ENCODE data around the gene SLFN14.

DNA sequence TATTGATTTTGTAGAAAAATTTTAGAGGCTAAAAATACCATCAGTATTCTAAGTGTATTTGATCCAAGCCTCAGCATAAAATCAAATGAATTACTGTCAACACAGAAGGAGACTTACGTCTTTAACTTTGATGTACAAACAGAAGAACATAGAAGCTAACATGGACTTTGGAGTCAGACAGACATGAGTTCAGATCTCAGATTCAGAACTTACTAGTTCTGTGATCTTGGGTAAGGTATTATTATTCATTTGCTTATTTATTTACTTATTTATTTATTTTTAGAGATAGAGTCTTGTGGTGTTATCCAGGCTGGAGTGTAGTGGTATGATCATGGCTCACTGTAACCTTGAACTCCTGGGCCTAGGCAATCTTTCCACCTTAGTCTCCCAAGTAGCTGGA, 19.2 kb downstream of the SLFN14 start:
- TF ChIP-seq, protein P1, sequence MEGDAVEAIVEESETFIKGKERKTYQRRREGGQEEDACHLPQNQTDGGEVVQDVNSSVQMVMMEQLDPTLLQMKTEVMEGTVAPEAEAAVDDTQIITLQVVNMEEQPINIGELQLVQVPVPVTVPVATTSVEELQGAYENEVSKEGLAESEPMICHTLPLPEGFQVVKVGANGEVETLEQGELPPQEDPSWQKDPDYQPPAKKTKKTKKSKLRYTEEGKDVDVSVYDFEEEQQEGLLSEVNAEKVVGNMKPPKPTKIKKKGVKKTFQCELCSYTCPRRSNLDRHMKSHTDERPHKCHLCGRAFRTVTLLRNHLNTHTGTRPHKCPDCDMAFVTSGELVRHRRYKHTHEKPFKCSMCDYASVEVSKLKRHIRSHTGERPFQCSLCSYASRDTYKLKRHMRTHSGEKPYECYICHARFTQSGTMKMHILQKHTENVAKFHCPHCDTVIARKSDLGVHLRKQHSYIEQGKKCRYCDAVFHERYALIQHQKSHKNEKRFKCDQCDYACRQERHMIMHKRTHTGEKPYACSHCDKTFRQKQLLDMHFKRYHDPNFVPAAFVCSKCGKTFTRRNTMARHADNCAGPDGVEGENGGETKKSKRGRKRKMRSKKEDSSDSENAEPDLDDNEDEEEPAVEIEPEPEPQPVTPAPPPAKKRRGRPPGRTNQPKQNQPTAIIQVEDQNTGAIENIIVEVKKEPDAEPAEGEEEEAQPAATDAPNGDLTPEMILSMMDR (conservative IDR thresholded peaks at IDR 0.05 in 1 of 2, IDR thresholded peaks at IDR 0.05 in 1 of 2; ENCODE audit: extremely low read depth in 1 of 2, insufficient read depth in 1 of 2, low read depth in 1 of 2, low read length in 2 of 2) = no peak
- no peak for TF ChIP-seq EZH2 (IDR thresholded peaks at IDR 0.05; ENCODE audit: borderline replicate concordance, low read length)
